CD4-positive, alpha-beta T cell treated with Interleukin-10 for 1 hour (primary cell): ENCODE results near the gene LGALS4.
"Not testable (repeated sequence)": the region's sequence is repeated elsewhere in the genome, so short reads cannot be mapped to it uniquely, and the experiment has no call there.

Experiments
- DNase-seq: peaks from one replicate; pipeline ENCODE4 v3.0.0-alpha.2; 2020

LGALS4 gene

GRCh38 chr19:38817081-38817480 is 4.3 kb upstream of the LGALS4 start:
- DNase-seq: no peak

GRCh38 chr19:38816131-38816750 is 3.5 kb upstream of the LGALS4 start:
- no peak for DNase-seq

GRCh38 chr19:38815059-38816001 is 2.6 kb upstream of the LGALS4 start:
- no peak for DNase-seq

- not testable (repeated sequence) for DNase-seq
Observed at GRCh38 chr19:38813932-38814331, 1.2 kb upstream of the LGALS4 start.

GRCh38 chr19:38813323-38813722 is 578 bp upstream of the LGALS4 start:
- no peak for DNase-seq

GRCh38 chr19:38812009-38812840 is 520 bp downstream of the LGALS4 start:
- no peak for DNase-seq

- no peak for DNase-seq
Observed at GRCh38 chr19:38809592-38810252, 3.0 kb downstream of the LGALS4 start.

GRCh38 chr19:38808741-38809140 is 4.0 kb downstream of the LGALS4 start:
- DNase-seq: no peak

GRCh38 chr19:38807374-38808098 is 5.2 kb downstream of the LGALS4 start:
- not testable (repeated sequence) for DNase-seq

- no peak for DNase-seq
Observed at GRCh38 chr19:38806371-38806770, 6.4 kb downstream of the LGALS4 start.

GRCh38 chr19:38805180-38805579 is 7.6 kb downstream of the LGALS4 start:
- no peak for DNase-seq

- no peak for DNase-seq
Observed at GRCh38 chr19:38803543-38803942, 9.2 kb downstream of the LGALS4 start.

GRCh38 chr19:38801359-38802095 is 11.2 kb downstream of the LGALS4 start:
- DNase-seq: no peak

- DNase-seq: no peak
Observed at GRCh38 chr19:38800577-38801347, 12.0 kb downstream of the LGALS4 start.

GRCh38 chr19:38799104-38799503 is 13.6 kb downstream of the LGALS4 start:
- DNase-seq: no peak

- DNase-seq: not testable (repeated sequence)
Observed at GRCh38 chr19:38797781-38798180, 15.0 kb downstream of the LGALS4 start.

GRCh38 chr19:38796154-38796553 is 16.6 kb downstream of the LGALS4 start:
- no peak for DNase-seq

- no peak for DNase-seq
Observed at GRCh38 chr19:38795549-38795948, 17.2 kb downstream of the LGALS4 start.

- no peak for DNase-seq
Observed at GRCh38 chr19:38793671-38794070, 19.1 kb downstream of the LGALS4 start.

GRCh38 chr19:38793177-38793576 is 19.6 kb downstream of the LGALS4 start:
- no peak for DNase-seq
